Heart left ventricle (tissue), 16 donors: ENCODE data around the gene VMAC. TPM values are rescaled to one million over a fixed set of nuclear protein-coding genes. Genes with fewer than 3 reads are reported as not detected.

Source experiments
- ATAC-seq, 4 donors: fragments of 200-7000 bp; cut with Tn5 transposase; one replicate each; pipeline ENCODE4 v1.9.1; 2020 to 2022; ENCODE audit warnings: moderate library complexity in 4 of 4, mild to moderate bottlenecking in 3 of 4, moderate number of reproducible peaks in 1 of 4
- DNase-seq, 5 donors: peaks; one replicate each; pipeline ENCODE4 v3.0.0-alpha.2; 2020
- H3K27ac ChIP-seq, 12 donors: fragments of 200-600 bp; sonication (generic) in 4 of 12; one replicate each; pipeline versions ENCODE4 v1.5.0 to v1.8.0; 2016 to 2022; ENCODE audit warnings: mild to moderate bottlenecking in 2 of 12
- H3K27me3 ChIP-seq, 9 donors: fragments of 200-600 bp; sonication (generic) in 2 of 9; one replicate each; pipeline versions ENCODE4 v1.5.1 to v1.8.0; 2016 to 2022; ENCODE audit warnings: mild to moderate bottlenecking in 3 of 9
- H3K36me3 ChIP-seq, 9 donors: fragments of 200-600 bp; sonication (generic) in 2 of 9; one replicate each; pipeline versions ENCODE4 v1.5.0 to v1.8.0; 2018 to 2022; ENCODE audit warnings: mild to moderate bottlenecking in 2 of 9
- H3K4me1 ChIP-seq, 12 donors: fragments of 200-600 bp; sonication (generic) in 4 of 12; one replicate each; pipeline versions ENCODE4 v1.5.0 to v1.8.0; 2016 to 2022; ENCODE audit warnings: mild to moderate bottlenecking in 3 of 12
- H3K4me3 ChIP-seq, 12 donors: fragments of 200-600 bp; sonication (generic) in 4 of 12; one replicate each; pipeline versions ENCODE4 v1.5.0 to v1.8.0; 2017 to 2022; ENCODE audit warnings: mild to moderate bottlenecking in 9 of 12, moderate library complexity in 4 of 12
- H3K9me3 ChIP-seq, 12 donors: fragments of 200-600 bp; sonication (generic) in 4 of 12; one replicate each; pipeline versions ENCODE4 v1.5.0 to v1.8.0; 2016 to 2022; ENCODE audit warnings: mild to moderate bottlenecking in 1 of 12
- CTCF ChIP-seq, 12 donors: fragments of 200-600 bp; sonication (generic) in 4 of 12; IDR thresholded peaks; one replicate each; pipeline versions ENCODE4 v1.5.0 to v1.8.0; 2018 to 2022; ENCODE audit warnings: antibody characterized with exemption in 12 of 12, mild to moderate bottlenecking in 5 of 12
- POLR2A ChIP-seq, 2 donors: fragments of 450-650 bp; IDR thresholded peaks; one replicate each; pipeline ENCODE4 v1.6.1; 2017; ENCODE audit warnings: antibody characterized with exemption in 2 of 2, mild to moderate bottlenecking in 2 of 2, moderate library complexity in 2 of 2
- WGBS, 4 donors: extraction: QIAGEN DNeasy Blood & Tissue Kit in 2 of 4; methylation state at CpG; one replicate each; pipeline versions ENCODE4 v1.1.5 to v1.1.7; 2013 to 2018; 5-methylcytosine and 5-hydroxymethylcytosine counted together
- intact Hi-C, 10 donors: fragments of 100-400 bp; cut with DNase I; formaldehyde crosslinking; loops; one replicate each; pipeline versions ENCODE4 v1.11.1 to v1.14.2; 2022
- polyA plus RNA-seq, 2 donors: library from polyadenylated mRNA; stranded (reverse); fragments of 200-250 nt; gene quantifications; one replicate each; pipeline ENCODE4 v1.2.3, GENCODE V29; 2013
- total RNA-seq, 9 donors: library from RNA; depleted of rRNA in 2 of 9; stranded (reverse); fragments of >200 nt in 2 of 9; fragmentation: NEBNext Ultra II Directional in 3 of 9; extraction: Animal tissue kit (Norgen Biotek cat#: 25700) in 3 of 9; gene quantifications; one replicate each; pipeline versions ENCODE4 v1.1.0 to v1.2.4, GENCODE V29; 2016 to 2023
- donor health status: ischemic (EF 13 %, LVEDD 7.1; RV severe dilation, severe dysfunction).
- donor health status: healthy with polysubstance abuse.
- donor health status: DM: no; HTN: yes; CAD: no.
- donor health status: DM: no; HTN: no; CAD: no.
- donor health status: ischemic (EF 25% LVEDD 6.9; RV normal size, moderate dysfunction).
- donor health status: ischemic (EF 25% LVEDD 5.7; RV mildly dilated, moderate dysfunction).
- donor health status: healthy.
- donor health status: DM: yes; HTN: yes; CAD: no.
- donor health status: ischemic (EF 35%, LVEDD 5.7; RV mildly dilated, moderate dysfunction).
- donor health status: nonischemic (EF 11% LVEDD 7.7; RV severe dilation, severe dysfunction).
- donor health status: DM: yes; HTN: yes; CAD: no.
- donor health status: PGD.
- donor health status: ischemic (EF 29% LVEDD 5.4; RV normal size, mild dysfunction).
- donor health status: nonischemic (EF 23%, LVEDD 6.1; RV moderate dilation, normal function).

The VMAC gene
- total and polyA plus RNA-seq, 11 donors: 1.3 to 3.9 (median 2.3) TPM

- intact Hi-C loops: no loop called here
- no peak for ATAC-seq
- no peak for TF ChIP-seq POLR2A (IDR thresholded peaks at IDR 0.05)
- no peak for TF ChIP-seq CTCF (IDR thresholded peaks at IDR 0.05)
- Histone ChIP-seq H3K36me3 (peaks cover 0 to 35% (median 28%) of the 10 kb centered on the region in 9 donors), H3K27me3 (no peaks in the 10 kb centered on the region), H3K9me3 (no peaks in the 10 kb centered on the region), H3K27ac (peak overlapping the region in 2 of 12 donors; percentile 5 to 68), H3K4me3 (no peak overlapping the region), H3K4me1 (peaks cover 0 to 53% (median 26%) of the 10 kb centered on the region in 12 donors)
- WGBS, 4 donors: 84 to 90% (median 85%) methylated on average over 10 of the region's 10 CpGs
- no peak for DNase-seq
Observed at GRCh38 chr19:5943045-5943444, 38.4 kb downstream of the VMAC start.

GRCh38 chr19:5943623-5944022 is 39.0 kb downstream of the VMAC start:
- Histone ChIP-seq H3K36me3 (peaks cover 0 to 35% (median 25%) of the 10 kb centered on the region in 9 donors), H3K4me3 (no peak overlapping the region), H3K27ac (peak overlapping the region in 2 of 12 donors; percentile 5 to 68), H3K9me3 (no peaks in the 10 kb centered on the region), H3K27me3 (no peaks in the 10 kb centered on the region), H3K4me1 (peaks cover 0 to 58% (median 32%) of the 10 kb centered on the region in 12 donors)
- WGBS, 4 donors: 64 to 80% (median 70%) methylated on average over 9 to 10 of the region's 10 CpGs
- DNase-seq: no peak
- ATAC-seq: no peak
- intact Hi-C loops: no loop called here
- no peak for TF ChIP-seq POLR2A (IDR thresholded peaks at IDR 0.05)
- TF ChIP-seq CTCF (IDR thresholded peaks at IDR 0.05): no peak

DNA sequence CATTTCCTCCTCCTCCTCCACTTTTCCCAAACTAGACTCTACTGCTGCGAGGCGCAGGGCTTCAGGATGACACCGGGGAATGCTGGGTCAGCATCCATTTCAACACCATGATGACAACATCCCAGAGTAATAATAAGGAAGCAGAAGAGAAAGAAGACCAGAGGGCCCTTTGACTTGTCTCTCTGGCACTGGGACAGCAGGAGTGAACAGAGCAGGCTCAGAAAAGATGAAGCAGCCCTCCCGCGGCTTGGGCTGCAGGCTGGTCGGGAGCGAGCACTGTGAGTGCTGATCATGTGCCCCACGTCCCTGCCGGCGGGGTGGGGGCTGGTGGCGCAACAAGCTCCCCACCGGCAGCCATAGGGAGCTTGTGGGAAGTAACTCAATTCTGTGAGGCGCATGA is 42.8 kb downstream of the VMAC start:
- intact Hi-C loops: no loop called here
- WGBS, 4 donors: 38 to 66% (median 52%) methylated on average over 7 to 13 of the region's 13 CpGs
- DNase-seq: peak; percentile 60 to 82 (median 67)
- peaks cover 0 to 12% (median 0%) of the 10 kb centered on the region in 9 donors for H3K36me3 ChIP-seq
- H3K9me3 ChIP-seq: no peaks in the 10 kb centered on the region
- peak overlapping the region in 6 of 12 donors; percentile 2 to 38 (median 11) for H3K4me3 ChIP-seq
- H3K4me1 ChIP-seq: peaks cover 22 to 77% (median 65%) of the 10 kb centered on the region in 12 donors
- H3K27me3 ChIP-seq: no peaks in the 10 kb centered on the region
- peak in 3 of 4 donors; percentile 42 to 56 (median 46) for ATAC-seq
- TF ChIP-seq POLR2A (IDR thresholded peaks at IDR 0.05) (no peak), CTCF (IDR thresholded peaks at IDR 0.05) (no peak)
- peak overlapping the region in 11 of 12 donors; percentile 12 to 89 (median 48) for H3K27ac ChIP-seq

GRCh38 chr19:5948752-5949564 is 44.3 kb downstream of the VMAC start:
- no peaks in the 10 kb centered on the region for H3K27me3 ChIP-seq
- no peak for TF ChIP-seq POLR2A (IDR thresholded peaks at IDR 0.05)
- no peak for TF ChIP-seq CTCF (IDR thresholded peaks at IDR 0.05)
- no peak overlapping the region for H3K4me3 ChIP-seq
- H3K4me1 ChIP-seq: peaks cover 30 to 84% (median 76%) of the 10 kb centered on the region in 12 donors
- 56 to 68% (median 64%) methylated on average over 12 to 13 of the region's 13 CpGs for WGBS, 4 donors
- H3K36me3 ChIP-seq: peaks cover 0 to 11% (median 0%) of the 10 kb centered on the region in 9 donors
- no peak for DNase-seq
- H3K9me3 ChIP-seq: no peaks in the 10 kb centered on the region
- peak overlapping the region in 10 of 12 donors; percentile 5 to 89 (median 36) for H3K27ac ChIP-seq
- intact Hi-C loops: no loop called here
- peak in 1 of 4 donors; percentile 14 for ATAC-seq
